NT2/D1 (cell line): ENCODE measurements around the gene POU4F3.
"Not testable (repeated sequence)": the region's sequence is repeated elsewhere in the genome, so short reads cannot be mapped to it uniquely, and the experiment has no call there.

Experiments
- DNase-seq: peaks from one replicate; pipeline ENCODE4 v3.0.0-alpha.2; 2011; ENCODE audit warnings: low read depth, low spot score
- H3K27me3 ChIP-seq: 2 replicates; pipeline ENCODE4 v1.6.0; 2011; ENCODE audit warnings: mild to moderate bottlenecking; ENCODE audit not compliant: insufficient read length, insufficient read depth
- H3K36me3 ChIP-seq: 2 replicates; pipeline ENCODE4 v1.6.1; 2011; ENCODE audit warnings: mild to moderate bottlenecking, low read length, mixed read lengths; ENCODE audit not compliant: insufficient read depth, insufficient read length
- H3K4me1 ChIP-seq: 2 replicates; pipeline ENCODE4 v1.5.1; 2011; ENCODE audit not compliant: insufficient read depth, insufficient read length
- H3K4me3 ChIP-seq: 2 replicates; pipeline ENCODE4 v1.5.1; 2011; ENCODE audit warnings: low read depth; ENCODE audit not compliant: insufficient read length
- H3K9ac ChIP-seq: 2 replicates; pipeline ENCODE4 v1.6.0; 2011; ENCODE audit warnings: low read depth; ENCODE audit not compliant: insufficient read length
- H3K9me3 ChIP-seq: 2 replicates; pipeline ENCODE4 v1.5.1; 2011; ENCODE audit warnings: mild to moderate bottlenecking, low read length; ENCODE audit not compliant: insufficient read depth
- SUZ12 ChIP-seq: IDR thresholded peaks from 2 replicates; pipeline ENCODE4 v1.6.1; 2011; ENCODE audit not compliant: insufficient read length, insufficient read depth; ENCODE audit errors: extremely low read depth
- YY1 ChIP-seq: IDR thresholded peaks from 2 replicates; pipeline ENCODE4 v1.6.1; 2011; ENCODE audit not compliant: insufficient read length, insufficient read depth
- ZNF274 ChIP-seq: IDR thresholded peaks from 2 replicates; pipeline ENCODE4 v1.6.1; 2011; ENCODE audit warnings: mild to moderate bottlenecking, low read depth, low read length

POU4F3 gene

GRCh38 chr5:146338774-146339714, at the start of gene POU4F3:
TSS of gene POU4F3 (plus strand) at chr5:146338839. CDS start at chr5:146339113, 274 bp downstream.
- no peak for DNase-seq
- TF ChIP-seq ZNF274 (no peak), YY1 (no peak), SUZ12 (peak; percentile 84)
- Histone ChIP-seq H3K4me1 (peaks cover 13% of the 10 kb centered on the region), H3K9me3 (no peaks in the 10 kb centered on the region), H3K36me3 (no peaks in the 10 kb centered on the region), H3K9ac (peak within 1 kb of the TSS; percentile 8), H3K4me3 (peak within 1 kb of the TSS; percentile 36), H3K27me3 (peaks cover 98% of the 10 kb centered on the region)

- no peaks in the 10 kb centered on the region for H3K27me3 ChIP-seq
- no peaks in the 10 kb centered on the region for H3K4me1 ChIP-seq
- no peak for TF ChIP-seq SUZ12
- no peak for TF ChIP-seq ZNF274
- no peak for TF ChIP-seq YY1
These were observed 48.3 kb upstream of the POU4F3 start for GRCh38 chr5:146290318-146290717.

GRCh38 chr5:146291421-146292074, 47.1 kb upstream of the POU4F3 start:
- Histone ChIP-seq H3K27me3 (no peaks in the 10 kb centered on the region), H3K4me1 (no peaks in the 10 kb centered on the region), H3K4me3 (no peak overlapping the region), H3K36me3 (peaks cover under 1% of the 10 kb centered on the region), H3K9me3 (no peaks in the 10 kb centered on the region), H3K9ac (no peak overlapping the region)
- TF ChIP-seq SUZ12 (no peak), ZNF274 (no peak), YY1 (no peak)
- peak; percentile 38 for DNase-seq

More at GRCh38 chr5:146290318-146290717, 48.3 kb upstream of the POU4F3 start:
- Histone ChIP-seq H3K36me3 (peaks cover 11% of the 10 kb centered on the region), H3K9ac (no peak overlapping the region), H3K9me3 (no peaks in the 10 kb centered on the region), H3K4me3 (no peak overlapping the region)
- DNase-seq, result no peak

GRCh38 chr5:146296245-146296644, 42.4 kb upstream of the POU4F3 start:
- Histone ChIP-seq H3K4me1 (no peaks in the 10 kb centered on the region), H3K9ac (no peak overlapping the region), H3K27me3 (no peaks in the 10 kb centered on the region), H3K36me3 (no peaks in the 10 kb centered on the region), H3K4me3 (no peak overlapping the region), H3K9me3 (no peaks in the 10 kb centered on the region)
- DNase-seq, result no peak
- TF ChIP-seq YY1 (no peak), SUZ12 (no peak)

GRCh38 chr5:146298920-146299319, 39.7 kb upstream of the POU4F3 start:
- H3K36me3 ChIP-seq, H3K27me3 ChIP-seq, DNase-seq, H3K4me1 ChIP-seq, H3K9ac ChIP-seq, H3K9me3 ChIP-seq, H3K4me3 ChIP-seq: not testable (repeated sequence)

- no peak overlapping the region for H3K9ac ChIP-seq
- H3K4me3 ChIP-seq, result no peak overlapping the region
- H3K36me3 ChIP-seq, result no peaks in the 10 kb centered on the region
- no peaks in the 10 kb centered on the region for H3K9me3 ChIP-seq
- DNase-seq, result no peak
- TF ChIP-seq SUZ12 (no peak), ZNF274 (no peak), YY1 (no peak)
- no peaks in the 10 kb centered on the region for H3K4me1 ChIP-seq
- no peaks in the 10 kb centered on the region for H3K27me3 ChIP-seq
These were observed 37.0 kb upstream of the POU4F3 start for GRCh38 chr5:146301626-146302025.

- TF ChIP-seq SUZ12 (no peak), ZNF274 (no peak), YY1 (no peak)
- H3K36me3 ChIP-seq, result no peaks in the 10 kb centered on the region
- no peaks in the 10 kb centered on the region for H3K27me3 ChIP-seq
- DNase-seq, result no peak
- H3K4me1 ChIP-seq, result no peaks in the 10 kb centered on the region
- H3K9me3 ChIP-seq, result no peaks in the 10 kb centered on the region
- H3K9ac ChIP-seq, result no peak overlapping the region
- H3K4me3 ChIP-seq, result no peak overlapping the region
These were observed 36.2 kb upstream of the POU4F3 start for GRCh38 chr5:146302406-146302805.
